Fibroblast of skin of right biceps (primary cell): ENCODE data around the gene CIZ1.

Experiments used
- DNase-seq: peaks from one replicate; pipeline ENCODE4 v3.0.0-alpha.2; 2013

Gene CIZ1

DNA sequence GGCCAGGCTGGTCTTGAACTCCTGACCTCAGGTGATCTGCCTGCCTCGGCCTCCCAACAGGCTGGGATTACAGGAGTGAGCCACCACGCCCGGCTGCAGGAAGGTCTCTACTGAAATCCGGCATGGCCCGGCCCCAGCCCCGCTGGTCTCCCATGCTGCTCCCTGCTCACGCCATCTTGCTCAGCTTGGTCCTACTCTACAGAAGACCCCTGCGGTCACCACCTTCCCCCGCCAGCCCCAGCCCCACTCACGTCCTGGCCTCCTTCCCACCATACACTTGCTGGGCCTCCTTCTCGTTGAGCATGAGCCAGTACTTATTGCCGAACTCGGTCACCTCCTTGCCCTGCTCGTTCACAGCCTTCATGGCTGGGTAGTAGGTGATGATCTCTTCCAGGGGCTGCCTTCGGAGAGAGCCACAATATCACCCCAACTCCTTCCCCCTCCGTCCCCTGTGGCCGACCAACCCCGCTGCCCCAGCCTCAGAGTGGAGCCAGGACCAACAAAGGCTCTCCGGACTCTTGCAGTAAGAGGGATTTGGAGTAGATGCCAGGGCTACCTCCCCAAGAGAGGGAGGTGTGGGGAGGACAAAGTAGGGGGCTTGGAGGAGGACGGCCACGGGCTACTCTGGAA lies 67.8 kb downstream of the CIZ1 start:
- DNase-seq = no peak

- DNase-seq = no peak
Observed at GRCh38 chr9:128122809-128123175, 68.6 kb downstream of the CIZ1 start.

- DNase-seq = no peak
Observed at GRCh38 chr9:128121924-128122808, 69.2 kb downstream of the CIZ1 start.

- DNase-seq = no peak
Observed at GRCh38 chr9:128121466-128121810, 69.9 kb downstream of the CIZ1 start.

DNA sequence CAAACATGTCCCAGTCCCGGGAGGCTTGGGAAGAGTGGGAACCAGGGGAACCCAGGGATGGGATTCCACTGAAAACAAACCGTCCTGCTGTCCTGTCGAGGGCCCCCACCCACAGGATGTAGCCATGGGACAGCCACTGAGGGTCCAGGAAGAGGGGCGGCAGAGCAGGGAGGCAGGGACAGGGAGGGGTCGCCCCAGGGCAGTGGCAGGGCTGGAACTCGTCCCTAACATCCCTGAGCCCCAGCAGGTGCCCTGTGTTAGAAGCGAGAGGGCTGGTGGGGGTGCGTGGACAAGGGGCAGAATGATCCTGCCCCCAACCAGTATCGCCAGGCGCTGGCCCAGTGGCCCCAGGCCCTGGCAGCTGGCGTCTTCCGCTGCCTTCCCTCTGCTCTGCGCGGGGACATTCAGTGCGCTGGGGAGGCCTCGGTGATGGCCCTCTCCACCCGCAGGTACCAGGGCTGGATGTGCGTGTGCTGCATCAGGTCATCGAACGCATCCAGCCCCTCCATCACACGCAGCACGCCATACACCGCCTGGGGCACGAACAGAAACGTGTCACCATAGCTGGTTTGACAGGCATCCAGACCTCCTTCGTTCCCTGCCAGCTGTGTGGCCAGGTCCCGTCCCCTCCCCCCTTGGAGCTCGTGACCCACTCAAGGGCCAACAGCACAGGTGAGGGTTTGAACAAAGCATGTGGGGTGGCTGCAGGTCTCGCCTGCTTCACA lies 70.5 kb downstream of the CIZ1 start:
- DNase-seq = no peak

GRCh38 chr9:128120061-128120740 lies 71.2 kb downstream of the CIZ1 start:
- DNase-seq = no peak

- no peak for DNase-seq
Observed at GRCh38 chr9:128118971-128119665, 72.3 kb downstream of the CIZ1 start.

DNA sequence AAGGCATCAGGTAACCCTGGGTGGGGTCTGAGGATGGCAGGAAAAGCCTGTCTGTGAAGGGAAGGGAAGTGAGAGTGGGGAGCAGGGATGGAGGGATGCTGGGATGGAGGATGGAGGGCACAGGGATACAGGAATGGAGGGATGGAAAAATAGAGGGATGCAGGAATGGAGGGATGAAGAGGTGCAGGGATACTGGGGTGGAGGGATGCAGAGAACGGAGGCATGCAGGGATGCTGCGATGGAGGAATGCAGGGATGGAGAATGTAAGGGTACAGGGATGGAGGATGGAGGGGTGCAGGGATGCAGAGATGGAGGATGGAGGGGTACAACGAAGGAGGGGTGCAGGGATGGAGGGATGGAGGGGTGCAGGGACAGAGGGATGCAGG lies 72.9 kb downstream of the CIZ1 start:
- no peak for DNase-seq

GRCh38 chr9:128117613-128118471 lies 73.5 kb downstream of the CIZ1 start:
- DNase-seq = peak; percentile 79

- no peak for DNase-seq
Observed at GRCh38 chr9:128116104-128117083, 75.0 kb downstream of the CIZ1 start.
